ENCODE data around the gene ARHGEF37.

The ARHGEF37 gene

GRCh38 chr5:149567226-149567625 lies 14.1 kb upstream of the ARHGEF37 start:
- Histone ChIP-seq H3K9me3 (ENCODE audit: control insufficient read depth, low read length) (no peaks in the 10 kb centered on the region), H3K36me3 (ENCODE audit: control insufficient read depth, insufficient read depth, low read length) (no peaks in the 10 kb centered on the region), H3K27ac (ENCODE audit: low read depth, low read length, severe bottlenecking) (no peak overlapping the region), H3K4me1 (ENCODE audit: control insufficient read depth, insufficient read depth, low read length, poor library complexity, severe bottlenecking) (peaks cover 22% of the 10 kb centered on the region), H3K4me3 (ENCODE audit: extremely low read depth, insufficient read depth, low read length, poor library complexity, severe bottlenecking) (no peak overlapping the region)
- no CpG with 5 or more reads among the region's 1 CpG for WGBS, 2 experiments (ENCODE audit: insufficient coverage in 2 of 2)

- Histone ChIP-seq H3K4me3 (ENCODE audit: extremely low read depth, insufficient read depth, low read length, poor library complexity, severe bottlenecking) (no peak overlapping the region), H3K27ac (ENCODE audit: low read depth, low read length, severe bottlenecking) (no peak overlapping the region), H3K36me3 (ENCODE audit: control insufficient read depth, insufficient read depth, low read length) (no peaks in the 10 kb centered on the region), H3K4me1 (ENCODE audit: control insufficient read depth, insufficient read depth, low read length, poor library complexity, severe bottlenecking) (no peaks in the 10 kb centered on the region), H3K9me3 (ENCODE audit: control insufficient read depth, low read length) (no peaks in the 10 kb centered on the region)
Measured at GRCh38 chr5:149572170-149572569, 9.1 kb upstream of the ARHGEF37 start.

- 91 to 100% methylated on average over 1 to 4 of the region's 4 CpGs for WGBS, 2 experiments (ENCODE audit: insufficient coverage in 2 of 2)
- H3K36me3 ChIP-seq (ENCODE audit: control insufficient read depth, insufficient read depth, low read length) = no peaks in the 10 kb centered on the region
- no peaks in the 10 kb centered on the region for H3K4me1 ChIP-seq (ENCODE audit: control insufficient read depth, insufficient read depth, low read length, poor library complexity, severe bottlenecking)
- no peaks in the 10 kb centered on the region for H3K9me3 ChIP-seq (ENCODE audit: control insufficient read depth, low read length)
- H3K4me3 ChIP-seq (ENCODE audit: extremely low read depth, insufficient read depth, low read length, poor library complexity, severe bottlenecking) = no peak overlapping the region
- H3K27ac ChIP-seq (ENCODE audit: low read depth, low read length, severe bottlenecking) = no peak overlapping the region
Measured at GRCh38 chr5:149572576-149573231, 8.6 kb upstream of the ARHGEF37 start.

- H3K4me1 ChIP-seq (ENCODE audit: control insufficient read depth, insufficient read depth, low read length, poor library complexity, severe bottlenecking) = no peaks in the 10 kb centered on the region
- 87 to 89% methylated on average over 2 to 3 of the region's 3 CpGs for WGBS, 2 experiments (ENCODE audit: insufficient coverage in 2 of 2)
- no peak overlapping the region for H3K4me3 ChIP-seq (ENCODE audit: extremely low read depth, insufficient read depth, low read length, poor library complexity, severe bottlenecking)
- H3K36me3 ChIP-seq (ENCODE audit: control insufficient read depth, insufficient read depth, low read length) = no peaks in the 10 kb centered on the region
- H3K9me3 ChIP-seq (ENCODE audit: control insufficient read depth, low read length) = no peaks in the 10 kb centered on the region
- no peak overlapping the region for H3K27ac ChIP-seq (ENCODE audit: low read depth, low read length, severe bottlenecking)
Measured at GRCh38 chr5:149575131-149575530, 6.2 kb upstream of the ARHGEF37 start.

- H3K4me3 ChIP-seq (ENCODE audit: extremely low read depth, insufficient read depth, low read length, poor library complexity, severe bottlenecking) = no peak overlapping the region
- no peaks in the 10 kb centered on the region for H3K9me3 ChIP-seq (ENCODE audit: control insufficient read depth, low read length)
- H3K4me1 ChIP-seq (ENCODE audit: control insufficient read depth, insufficient read depth, low read length, poor library complexity, severe bottlenecking) = peaks cover 1% of the 10 kb centered on the region
- H3K36me3 ChIP-seq (ENCODE audit: control insufficient read depth, insufficient read depth, low read length) = no peaks in the 10 kb centered on the region
- no peak overlapping the region for H3K27ac ChIP-seq (ENCODE audit: low read depth, low read length, severe bottlenecking)
- 91% methylated on average over 1 of the region's 3 CpGs; no CpG with 5 or more reads in 1 of the 2 experiments for WGBS, 2 experiments (ENCODE audit: insufficient coverage in 2 of 2)
Measured at GRCh38 chr5:149576021-149576420, 5.3 kb upstream of the ARHGEF37 start.

- 88 to 94% methylated on average over 3 to 5 of the region's 5 CpGs for WGBS, 2 experiments (ENCODE audit: insufficient coverage in 2 of 2)
- H3K9me3 ChIP-seq (ENCODE audit: control insufficient read depth, low read length) = no peaks in the 10 kb centered on the region
- H3K27ac ChIP-seq (ENCODE audit: low read depth, low read length, severe bottlenecking) = no peak overlapping the region
- H3K4me1 ChIP-seq (ENCODE audit: control insufficient read depth, insufficient read depth, low read length, poor library complexity, severe bottlenecking) = peaks cover 6% of the 10 kb centered on the region
- H3K4me3 ChIP-seq (ENCODE audit: extremely low read depth, insufficient read depth, low read length, poor library complexity, severe bottlenecking) = no peak overlapping the region
- H3K36me3 ChIP-seq (ENCODE audit: control insufficient read depth, insufficient read depth, low read length) = no peaks in the 10 kb centered on the region
Measured at GRCh38 chr5:149578896-149579295, 2.4 kb upstream of the ARHGEF37 start.

- Histone ChIP-seq H3K4me1 (ENCODE audit: control insufficient read depth, insufficient read depth, low read length, poor library complexity, severe bottlenecking) (peaks cover 6% of the 10 kb centered on the region), H3K4me3 (ENCODE audit: extremely low read depth, insufficient read depth, low read length, poor library complexity, severe bottlenecking) (peak overlapping the region; percentile 42), H3K27ac (ENCODE audit: low read depth, low read length, severe bottlenecking) (no peak overlapping the region), H3K36me3 (ENCODE audit: control insufficient read depth, insufficient read depth, low read length) (no peaks in the 10 kb centered on the region), H3K9me3 (ENCODE audit: control insufficient read depth, low read length) (no peaks in the 10 kb centered on the region)
- 59 to 61% methylated on average over 10 of the region's 10 CpGs for WGBS, 2 experiments (ENCODE audit: insufficient coverage in 2 of 2)
Measured at GRCh38 chr5:149580808-149581191, 498 bp upstream of the ARHGEF37 start.

- 23 to 26% methylated on average over 6 of the region's 9 CpGs for WGBS, 2 experiments (ENCODE audit: insufficient coverage in 2 of 2)
- Histone ChIP-seq H3K9me3 (ENCODE audit: control insufficient read depth, low read length) (no peaks in the 10 kb centered on the region), H3K4me1 (ENCODE audit: control insufficient read depth, insufficient read depth, low read length, poor library complexity, severe bottlenecking) (peaks cover 6% of the 10 kb centered on the region), H3K36me3 (ENCODE audit: control insufficient read depth, insufficient read depth, low read length) (no peaks in the 10 kb centered on the region), H3K4me3 (ENCODE audit: extremely low read depth, insufficient read depth, low read length, poor library complexity, severe bottlenecking) (peak overlapping the region; percentile 42), H3K27ac (ENCODE audit: low read depth, low read length, severe bottlenecking) (no peak overlapping the region)
Measured at GRCh38 chr5:149581931-149582768, 852 bp downstream of the ARHGEF37 start.

GRCh38 chr5:149583394-149583793 lies 2.1 kb downstream of the ARHGEF37 start:
- H3K4me1 ChIP-seq (ENCODE audit: control insufficient read depth, insufficient read depth, low read length, poor library complexity, severe bottlenecking) = peaks cover 6% of the 10 kb centered on the region
- 80% methylated on average over 1 of the region's 1 CpG; no CpG with 5 or more reads in 1 of the 2 experiments for WGBS, 2 experiments (ENCODE audit: insufficient coverage in 2 of 2)

GRCh38 chr5:149584121-149584520 lies 2.8 kb downstream of the ARHGEF37 start:
- Histone ChIP-seq H3K4me1 (ENCODE audit: control insufficient read depth, insufficient read depth, low read length, poor library complexity, severe bottlenecking) (peaks cover 6% of the 10 kb centered on the region), H3K27ac (ENCODE audit: low read depth, low read length, severe bottlenecking) (no peak overlapping the region), H3K36me3 (ENCODE audit: control insufficient read depth, insufficient read depth, low read length) (no peaks in the 10 kb centered on the region), H3K9me3 (ENCODE audit: control insufficient read depth, low read length) (no peaks in the 10 kb centered on the region), H3K4me3 (ENCODE audit: extremely low read depth, insufficient read depth, low read length, poor library complexity, severe bottlenecking) (no peak overlapping the region)
- WGBS, 2 experiments (ENCODE audit: insufficient coverage in 2 of 2) = no CpG with 5 or more reads among the region's 2 CpGs

More at GRCh38 chr5:149583394-149583793, 2.1 kb downstream of the ARHGEF37 start:
- H3K36me3 ChIP-seq (ENCODE audit: control insufficient read depth, insufficient read depth, low read length) = no peaks in the 10 kb centered on the region
- no peak overlapping the region for H3K27ac ChIP-seq (ENCODE audit: low read depth, low read length, severe bottlenecking)
- no peaks in the 10 kb centered on the region for H3K9me3 ChIP-seq (ENCODE audit: control insufficient read depth, low read length)
- no peak overlapping the region for H3K4me3 ChIP-seq (ENCODE audit: extremely low read depth, insufficient read depth, low read length, poor library complexity, severe bottlenecking)

GRCh38 chr5:149585910-149586309 lies 4.6 kb downstream of the ARHGEF37 start:
- no peaks in the 10 kb centered on the region for H3K36me3 ChIP-seq (ENCODE audit: control insufficient read depth, insufficient read depth, low read length)
- H3K4me3 ChIP-seq (ENCODE audit: extremely low read depth, insufficient read depth, low read length, poor library complexity, severe bottlenecking) = no peak overlapping the region
- H3K27ac ChIP-seq (ENCODE audit: low read depth, low read length, severe bottlenecking) = no peak overlapping the region
- H3K9me3 ChIP-seq (ENCODE audit: control insufficient read depth, low read length) = no peaks in the 10 kb centered on the region
- peaks cover 6% of the 10 kb centered on the region for H3K4me1 ChIP-seq (ENCODE audit: control insufficient read depth, insufficient read depth, low read length, poor library complexity, severe bottlenecking)
